Measurements from ENCODE around the gene SHISA9. TPM values are rescaled to one million over a fixed set of nuclear protein-coding genes. Genes with fewer than 3 reads are reported as not detected.

The SHISA9 gene
- total RNA-seq, 1 donor from 2014 or later, result 96.6 TPM

DNA sequence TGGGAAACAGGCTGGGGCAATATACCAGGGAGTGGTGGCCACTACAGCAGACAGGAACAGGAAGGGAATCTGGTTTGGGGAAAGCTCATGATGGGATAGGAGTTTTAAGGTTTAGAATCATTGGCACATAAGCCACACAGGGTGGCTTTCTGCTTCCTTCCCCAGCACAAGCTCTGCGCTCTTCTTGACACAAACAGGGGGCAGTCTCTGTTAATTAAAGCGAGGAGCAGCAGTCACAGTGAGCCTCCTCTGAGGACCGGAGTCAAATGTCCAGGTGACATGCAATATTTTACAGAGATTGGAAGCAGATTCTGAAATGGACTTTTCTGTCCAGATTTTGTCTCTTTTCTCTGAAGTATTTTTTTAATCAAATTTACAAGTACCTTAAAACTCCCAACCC, 2.8 kb upstream of the SHISA9 start:
- Mint-ChIP-seq H3K36me3 (ENCODE audit: unreplicated experiment) (no peaks in the 10 kb centered on the region), H3K27me3 (ENCODE audit: unreplicated experiment) (peaks cover 8% of the 10 kb centered on the region), H3K27ac (ENCODE audit: unreplicated experiment) (no peak overlapping the region), H3K9me3 (ENCODE audit: unreplicated experiment) (peaks cover 5% of the 10 kb centered on the region), H3K4me3 (ENCODE audit: unreplicated experiment) (peak overlapping the region; percentile 34), H3K4me1 (ENCODE audit: low read depth, unreplicated experiment) (peaks cover 21% of the 10 kb centered on the region)
- DNase-seq, result no peak
- TF ChIP-seq, protein P1, sequence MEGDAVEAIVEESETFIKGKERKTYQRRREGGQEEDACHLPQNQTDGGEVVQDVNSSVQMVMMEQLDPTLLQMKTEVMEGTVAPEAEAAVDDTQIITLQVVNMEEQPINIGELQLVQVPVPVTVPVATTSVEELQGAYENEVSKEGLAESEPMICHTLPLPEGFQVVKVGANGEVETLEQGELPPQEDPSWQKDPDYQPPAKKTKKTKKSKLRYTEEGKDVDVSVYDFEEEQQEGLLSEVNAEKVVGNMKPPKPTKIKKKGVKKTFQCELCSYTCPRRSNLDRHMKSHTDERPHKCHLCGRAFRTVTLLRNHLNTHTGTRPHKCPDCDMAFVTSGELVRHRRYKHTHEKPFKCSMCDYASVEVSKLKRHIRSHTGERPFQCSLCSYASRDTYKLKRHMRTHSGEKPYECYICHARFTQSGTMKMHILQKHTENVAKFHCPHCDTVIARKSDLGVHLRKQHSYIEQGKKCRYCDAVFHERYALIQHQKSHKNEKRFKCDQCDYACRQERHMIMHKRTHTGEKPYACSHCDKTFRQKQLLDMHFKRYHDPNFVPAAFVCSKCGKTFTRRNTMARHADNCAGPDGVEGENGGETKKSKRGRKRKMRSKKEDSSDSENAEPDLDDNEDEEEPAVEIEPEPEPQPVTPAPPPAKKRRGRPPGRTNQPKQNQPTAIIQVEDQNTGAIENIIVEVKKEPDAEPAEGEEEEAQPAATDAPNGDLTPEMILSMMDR (IDR thresholded peaks at IDR 0.05; ENCODE audit: partially characterized antibody, unreplicated experiment), result no peak

DNA sequence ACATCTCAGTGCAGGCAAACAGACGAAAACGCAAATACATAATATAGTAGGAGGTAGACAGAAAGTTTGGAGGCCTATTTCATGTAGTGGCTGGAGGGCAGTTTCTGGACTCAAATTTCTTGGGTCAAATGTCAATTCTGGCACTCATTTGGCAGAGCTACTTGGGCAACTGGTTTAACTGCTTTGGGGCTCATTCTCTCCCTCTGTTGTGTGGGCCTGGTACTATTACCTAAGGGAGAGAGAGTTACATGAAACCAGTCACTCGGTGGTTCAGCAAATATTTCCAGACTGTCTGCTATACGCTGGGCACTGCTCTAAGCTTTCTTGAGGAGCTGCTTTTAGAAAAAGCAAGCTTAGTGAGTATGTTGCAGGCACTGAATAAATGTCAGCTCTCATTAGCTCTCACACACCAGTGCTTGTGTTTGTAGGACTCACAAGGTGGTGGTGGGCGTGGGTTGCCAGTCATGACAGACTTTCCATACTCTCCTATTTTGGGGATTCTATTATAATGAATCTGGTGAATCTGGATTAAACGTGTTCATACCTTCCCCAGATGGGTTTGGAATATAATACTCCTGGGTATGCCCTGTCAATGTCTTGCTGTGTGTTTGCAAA, 1.8 kb upstream of the SHISA9 start:
- peaks cover 8% of the 10 kb centered on the region for H3K27me3 Mint-ChIP-seq (ENCODE audit: unreplicated experiment)
- TF ChIP-seq, protein P1 (IDR thresholded peaks at IDR 0.05; ENCODE audit: partially characterized antibody, unreplicated experiment), result no peak
- peak overlapping the region; percentile 36 for H3K27ac Mint-ChIP-seq (ENCODE audit: unreplicated experiment)
- peak overlapping the region; percentile 84 for H3K4me3 Mint-ChIP-seq (ENCODE audit: unreplicated experiment)
- peaks cover 8% of the 10 kb centered on the region for H3K9me3 Mint-ChIP-seq (ENCODE audit: unreplicated experiment)
- H3K4me1 Mint-ChIP-seq (ENCODE audit: low read depth, unreplicated experiment), result peaks cover 21% of the 10 kb centered on the region
- no peaks in the 10 kb centered on the region for H3K36me3 Mint-ChIP-seq (ENCODE audit: unreplicated experiment)
- no peak for DNase-seq

DNA sequence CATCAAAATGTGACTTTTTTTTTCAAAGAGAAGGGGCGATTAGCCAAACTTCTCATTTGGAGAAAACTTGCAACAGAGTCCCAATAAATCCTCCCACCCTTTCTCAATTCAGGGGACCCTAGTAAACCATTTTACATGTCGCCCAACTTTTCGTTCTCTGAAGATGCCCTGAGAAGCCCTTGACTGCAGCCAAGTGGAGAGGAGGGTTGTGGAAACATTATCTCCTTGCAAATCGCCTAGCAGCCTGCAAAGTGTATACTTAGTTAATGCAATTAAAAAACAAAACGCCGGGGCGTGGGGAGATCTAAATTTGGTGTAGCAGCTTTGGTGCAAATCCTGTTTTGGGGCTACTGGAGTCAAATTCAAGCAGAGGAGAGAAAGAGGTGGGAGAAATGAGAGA, 1.2 kb upstream of the SHISA9 start:
- no peak for DNase-seq

DNA sequence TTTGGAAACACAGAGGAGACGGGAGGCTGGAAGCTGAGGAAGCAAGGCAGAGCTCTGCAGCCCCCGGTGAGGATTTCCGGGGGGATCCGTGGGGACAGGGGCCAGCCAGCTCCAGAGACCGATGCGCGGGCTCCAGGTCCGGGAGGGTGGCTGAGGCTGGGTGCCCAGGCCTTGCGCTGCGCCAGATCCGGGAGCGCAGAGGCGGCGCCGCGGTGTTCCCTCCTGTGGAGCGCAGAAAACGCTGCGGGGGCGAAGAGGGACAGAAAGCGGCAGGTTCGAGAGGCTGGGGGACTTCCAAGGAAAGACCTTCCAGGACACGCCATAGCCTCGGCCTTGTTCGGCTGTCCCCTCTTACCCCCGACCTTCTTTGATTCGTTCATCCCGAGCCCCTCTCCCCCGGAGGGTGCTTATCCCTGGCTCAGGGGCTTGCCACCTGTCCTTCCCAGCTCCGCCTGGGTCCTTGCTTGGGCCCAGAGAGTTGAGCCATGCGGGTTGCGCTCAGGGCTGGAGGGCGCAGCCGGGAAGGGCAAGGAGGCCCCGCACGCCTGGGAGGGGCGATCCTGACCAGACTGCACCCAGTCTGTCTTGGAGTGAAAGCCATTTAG, 697 bp upstream of the SHISA9 start:
- Mint-ChIP-seq H3K4me3 (ENCODE audit: unreplicated experiment) (peak overlapping the region; percentile 84), H3K9me3 (ENCODE audit: unreplicated experiment) (peaks cover 8% of the 10 kb centered on the region), H3K36me3 (ENCODE audit: unreplicated experiment) (no peaks in the 10 kb centered on the region), H3K27ac (ENCODE audit: unreplicated experiment) (peak overlapping the region; percentile 36), H3K27me3 (ENCODE audit: unreplicated experiment) (peaks cover 8% of the 10 kb centered on the region), H3K4me1 (ENCODE audit: low read depth, unreplicated experiment) (peaks cover 22% of the 10 kb centered on the region)
- DNase-seq, result peak; percentile 50
- TF ChIP-seq, protein P1 (IDR thresholded peaks at IDR 0.05; ENCODE audit: partially characterized antibody, unreplicated experiment), result no peak

More for the DNA sequence above, 1.2 kb upstream of the SHISA9 start:
- peaks cover 8% of the 10 kb centered on the region for H3K9me3 Mint-ChIP-seq (ENCODE audit: unreplicated experiment)
- peak overlapping the region; percentile 36 for H3K27ac Mint-ChIP-seq (ENCODE audit: unreplicated experiment)
- no peaks in the 10 kb centered on the region for H3K36me3 Mint-ChIP-seq (ENCODE audit: unreplicated experiment)
- peaks cover 8% of the 10 kb centered on the region for H3K27me3 Mint-ChIP-seq (ENCODE audit: unreplicated experiment)
- H3K4me1 Mint-ChIP-seq (ENCODE audit: low read depth, unreplicated experiment), result peaks cover 21% of the 10 kb centered on the region
- TF ChIP-seq, protein P1 (IDR thresholded peaks at IDR 0.05; ENCODE audit: partially characterized antibody, unreplicated experiment), result no peak
- H3K4me3 Mint-ChIP-seq (ENCODE audit: unreplicated experiment), result peak overlapping the region; percentile 84

DNA sequence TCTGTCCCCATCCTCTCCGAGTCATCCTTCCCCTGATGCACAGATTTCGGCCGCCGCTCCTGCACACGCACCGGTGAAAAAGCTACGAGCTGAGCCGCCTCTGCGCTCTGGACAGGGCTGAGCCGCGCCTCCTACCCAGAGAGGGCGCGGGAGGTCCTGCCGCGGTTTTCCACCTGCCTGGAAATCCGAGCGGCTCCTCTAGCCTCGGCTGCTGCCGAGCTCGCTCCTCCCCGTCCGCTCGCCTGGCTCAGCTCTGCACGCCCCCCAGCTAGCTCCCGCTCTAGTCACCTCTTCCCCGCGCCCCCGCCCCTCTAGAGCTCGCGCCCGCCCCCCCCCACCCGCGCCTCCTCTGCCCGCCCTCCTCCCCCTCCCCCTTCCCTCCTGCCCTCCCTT, 198 bp upstream of the SHISA9 start:
- Mint-ChIP-seq H3K9me3 (ENCODE audit: unreplicated experiment) (peaks cover 8% of the 10 kb centered on the region), H3K27ac (ENCODE audit: unreplicated experiment) (peak overlapping the region; percentile 64), H3K4me1 (ENCODE audit: low read depth, unreplicated experiment) (peaks cover 23% of the 10 kb centered on the region), H3K36me3 (ENCODE audit: unreplicated experiment) (no peaks in the 10 kb centered on the region), H3K27me3 (ENCODE audit: unreplicated experiment) (peaks cover 8% of the 10 kb centered on the region), H3K4me3 (ENCODE audit: unreplicated experiment) (peak overlapping the region; percentile 84)
- peak; percentile 81 for DNase-seq
- TF ChIP-seq, protein P1 (IDR thresholded peaks at IDR 0.05; ENCODE audit: partially characterized antibody, unreplicated experiment), result no peak

Measured in glutamatergic neuron (in vitro differentiated cells).